Raji (cell line): ENCODE results near the gene CLDN12.

Experiments used
- POLR2A ChIP-seq: IDR thresholded peaks from 2 replicates; pipeline ENCODE4 v1.6.1; 2011; ENCODE audit warnings: low read depth, low read length, control low read depth; ENCODE audit not compliant: insufficient read depth

Gene CLDN12

DNA sequence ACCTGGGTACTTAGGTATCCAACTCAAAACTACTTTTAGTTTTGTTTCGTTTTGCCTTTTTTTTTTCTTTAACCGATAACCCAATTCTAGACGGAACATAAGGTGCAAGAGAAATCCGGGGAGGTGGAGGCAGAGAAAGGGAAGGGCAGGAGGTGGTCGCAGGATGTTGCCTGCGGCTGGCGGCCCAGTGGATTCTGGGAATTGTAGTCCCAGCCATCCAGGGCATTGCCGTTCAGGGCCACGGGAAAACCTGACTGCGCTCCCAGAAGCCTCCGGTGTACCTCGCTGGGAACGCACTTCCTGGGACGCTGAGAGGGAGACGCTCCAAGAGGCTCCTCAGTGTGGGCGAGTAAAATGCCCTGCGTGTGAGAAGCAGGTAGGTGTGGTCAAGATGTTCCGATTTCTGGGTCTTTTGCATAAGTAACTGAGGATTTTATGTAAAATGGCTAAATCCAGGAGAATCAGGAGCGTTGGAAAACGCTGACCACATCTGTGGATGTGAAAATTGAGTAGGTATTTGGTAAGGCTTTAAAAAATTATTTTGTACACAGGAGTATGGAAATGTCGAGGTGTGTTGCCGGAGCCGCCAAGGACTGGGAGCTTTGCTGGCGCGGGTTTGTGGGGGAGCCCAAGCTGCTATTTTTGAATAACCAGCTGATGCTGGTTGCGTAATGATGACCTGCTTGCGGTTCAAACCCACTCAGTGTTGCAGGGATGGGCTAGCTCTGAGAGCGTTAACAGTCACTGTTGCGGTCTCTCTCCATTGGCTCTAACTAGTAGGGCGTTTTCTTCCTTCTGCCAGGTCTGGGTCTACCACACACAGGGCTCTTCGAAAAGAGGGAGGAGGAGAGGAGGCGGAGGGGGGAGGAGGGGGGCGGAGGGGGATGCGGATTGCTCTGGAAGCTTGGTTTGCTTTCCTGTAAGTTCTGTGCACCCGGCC lies at the start of gene CLDN12:
Gene CLDN12 (plus strand): TSS at position 288 of the 940 bp plus-strand sequence. CDS start 9,216 bp downstream, outside the sequence.
- TF ChIP-seq POLR2A = peak; percentile 57; the same call in 1 of the 2 replicates

DNA sequence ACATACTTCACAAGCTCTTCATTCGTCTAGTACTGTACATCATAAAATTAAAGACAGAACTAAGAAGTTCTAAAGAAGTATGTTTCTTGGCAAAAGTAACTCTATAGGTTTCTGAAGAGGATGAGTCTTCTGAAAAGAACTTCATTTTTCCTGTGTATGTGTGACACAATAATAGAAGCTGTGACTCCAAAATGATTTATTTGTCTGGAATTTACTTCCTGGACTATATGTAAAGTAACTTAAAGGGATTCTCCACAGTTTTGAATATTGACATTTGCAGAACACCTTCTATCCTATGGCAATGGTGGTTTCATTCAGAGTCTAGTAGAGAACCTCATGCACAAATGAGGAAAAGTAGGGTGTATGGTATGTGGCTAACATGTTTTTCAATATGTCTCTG lies 19.8 kb upstream of the CLDN12 start:
- TF ChIP-seq POLR2A = no peak

DNA sequence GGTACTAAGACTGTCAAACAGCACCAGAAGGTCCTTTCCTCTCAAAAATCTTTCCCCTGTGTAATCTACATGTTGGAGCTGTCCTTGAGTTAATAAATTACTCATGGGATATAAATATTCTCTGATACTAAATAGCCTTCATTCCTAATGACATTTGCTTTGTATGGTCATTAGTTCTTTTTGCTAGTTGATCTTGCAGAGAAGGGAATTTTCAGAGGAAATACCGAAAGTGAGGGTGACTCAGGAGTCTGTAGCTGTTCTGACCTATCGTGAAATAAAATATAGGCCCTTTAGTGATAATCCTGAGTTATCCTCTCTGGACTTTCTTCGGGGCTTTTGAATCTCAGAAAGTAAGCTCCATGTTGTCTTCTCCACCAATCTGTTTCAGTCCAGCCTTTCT lies 19.4 kb upstream of the CLDN12 start:
- no peak for TF ChIP-seq POLR2A

DNA sequence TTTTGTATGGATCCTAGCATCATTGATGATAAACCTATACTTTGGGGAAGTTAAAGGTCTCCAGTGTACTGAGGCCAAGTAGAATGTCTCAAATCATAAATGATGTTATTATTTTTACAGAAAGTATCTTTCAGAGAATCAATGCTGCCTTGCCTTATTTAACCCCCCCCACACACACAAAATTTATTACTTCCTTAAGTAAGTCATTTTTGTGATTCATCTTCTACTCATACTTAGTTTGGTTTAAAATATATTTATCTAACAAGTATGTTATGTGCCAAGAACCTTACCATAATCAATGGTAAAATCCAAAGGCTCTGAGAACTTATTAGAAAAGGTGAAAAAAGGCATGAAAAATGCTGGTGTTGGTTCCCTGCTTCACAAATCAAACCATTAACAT lies 18.8 kb upstream of the CLDN12 start:
- TF ChIP-seq POLR2A = no peak

DNA sequence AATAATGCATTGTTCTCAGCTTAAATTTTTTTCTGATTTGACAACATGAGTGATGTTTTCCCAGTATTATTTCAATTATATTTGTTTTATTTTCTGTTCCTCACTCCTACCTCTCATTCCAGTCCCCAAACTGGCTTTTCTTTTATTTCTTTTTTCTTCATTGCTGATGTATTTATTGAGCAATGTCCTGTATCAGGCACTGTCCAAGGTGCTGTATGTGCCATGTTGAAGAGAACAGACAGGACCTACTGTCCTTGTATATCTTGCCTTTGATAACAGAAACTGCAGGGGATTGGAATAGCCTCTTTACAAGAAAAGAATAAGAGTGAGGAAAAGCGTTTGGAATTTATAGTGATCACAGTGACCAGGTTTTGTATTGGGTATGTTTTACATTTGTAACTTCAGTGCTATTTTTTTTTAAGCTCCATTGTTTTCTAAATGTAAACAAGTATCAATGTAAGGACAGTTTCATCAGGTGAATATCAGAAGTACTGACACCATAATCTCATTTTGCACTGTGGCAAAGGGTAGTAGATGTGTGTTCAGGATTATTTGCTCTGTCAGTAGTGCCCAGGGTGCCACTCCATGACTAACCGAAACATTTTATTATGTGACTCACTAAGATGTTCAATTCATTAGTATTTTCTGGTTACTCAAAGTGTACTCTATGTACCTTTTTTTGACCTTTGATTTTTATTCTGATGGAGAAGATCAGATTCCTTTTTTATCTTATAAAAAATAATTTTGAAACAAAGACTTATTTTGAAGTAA lies 15.6 kb upstream of the CLDN12 start:
- TF ChIP-seq POLR2A = no peak

DNA sequence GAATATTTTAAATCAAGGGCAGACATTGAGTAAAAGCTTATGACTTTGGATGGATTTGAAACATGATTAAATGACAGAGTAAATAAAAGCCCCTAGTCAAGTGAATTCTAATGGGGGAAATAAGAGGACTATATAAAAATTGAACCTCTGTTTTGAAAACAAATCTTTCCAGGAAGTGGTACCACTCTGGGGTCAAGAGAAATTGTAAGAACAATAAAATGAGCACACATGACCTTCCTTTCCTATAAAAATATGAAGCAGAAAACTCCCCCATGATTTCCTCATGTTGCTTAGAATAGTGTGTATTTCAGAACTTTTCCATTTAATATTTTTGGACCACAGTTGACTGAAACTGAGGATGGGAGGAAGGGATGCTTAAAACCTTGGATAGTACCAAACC lies 12.3 kb upstream of the CLDN12 start:
- TF ChIP-seq POLR2A = no peak

DNA sequence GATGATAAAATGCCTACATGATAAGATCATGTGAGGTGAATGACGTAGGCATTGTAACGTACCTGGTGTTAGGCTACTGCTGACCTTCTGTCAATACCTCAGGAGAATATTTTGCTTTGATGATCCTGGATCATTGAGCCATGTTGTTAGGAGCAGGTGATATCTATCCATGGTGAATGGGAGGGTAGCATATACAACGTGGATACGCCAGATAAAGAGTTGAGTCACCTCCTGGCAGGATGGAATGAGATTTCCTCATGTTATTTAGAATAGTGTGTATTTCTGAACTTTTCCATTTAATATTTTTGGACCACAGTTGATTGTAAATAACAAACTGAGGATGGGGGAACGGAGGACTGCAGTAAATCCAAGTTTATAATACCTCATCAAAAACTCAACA lies 11.8 kb upstream of the CLDN12 start:
- no peak for TF ChIP-seq POLR2A

DNA sequence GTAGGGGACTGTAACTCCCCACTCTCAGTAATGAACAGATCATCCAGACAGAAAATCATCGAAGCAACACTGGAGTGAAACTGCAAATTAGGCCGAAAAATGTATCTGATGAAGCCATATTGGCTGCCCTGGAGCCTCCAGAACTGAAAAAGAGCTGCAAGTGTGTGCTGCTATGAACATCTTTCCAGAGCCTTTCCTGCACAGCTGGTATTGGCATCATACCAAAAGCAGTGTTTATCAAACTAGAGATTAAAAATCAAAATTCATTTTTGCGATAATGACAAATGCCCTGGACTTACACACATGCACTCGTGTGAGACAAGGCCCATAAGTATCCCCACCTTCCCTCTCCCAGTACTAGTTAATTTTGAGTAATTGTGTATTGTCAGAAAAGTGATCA lies 6.8 kb upstream of the CLDN12 start:
- TF ChIP-seq POLR2A = no peak

DNA sequence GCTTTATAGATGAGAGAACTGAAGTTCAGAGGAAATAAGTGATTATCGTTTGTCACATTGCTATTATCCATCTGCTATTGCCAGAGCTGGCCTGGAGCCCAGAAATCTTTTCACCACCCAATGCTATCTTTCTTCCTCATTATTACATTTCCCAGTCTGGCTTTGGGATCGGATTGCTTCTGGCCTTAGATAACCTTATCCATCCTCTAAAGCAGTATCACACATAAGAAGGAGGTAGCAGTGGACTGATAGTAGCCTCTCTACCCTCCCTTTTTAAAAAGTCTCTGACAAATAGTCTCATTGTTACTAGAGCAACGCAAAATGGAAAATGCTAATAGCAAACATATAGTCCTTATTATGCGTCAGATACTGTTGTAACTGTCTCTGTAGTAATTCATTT lies 1.3 kb upstream of the CLDN12 start:
- TF ChIP-seq POLR2A = no peak

DNA sequence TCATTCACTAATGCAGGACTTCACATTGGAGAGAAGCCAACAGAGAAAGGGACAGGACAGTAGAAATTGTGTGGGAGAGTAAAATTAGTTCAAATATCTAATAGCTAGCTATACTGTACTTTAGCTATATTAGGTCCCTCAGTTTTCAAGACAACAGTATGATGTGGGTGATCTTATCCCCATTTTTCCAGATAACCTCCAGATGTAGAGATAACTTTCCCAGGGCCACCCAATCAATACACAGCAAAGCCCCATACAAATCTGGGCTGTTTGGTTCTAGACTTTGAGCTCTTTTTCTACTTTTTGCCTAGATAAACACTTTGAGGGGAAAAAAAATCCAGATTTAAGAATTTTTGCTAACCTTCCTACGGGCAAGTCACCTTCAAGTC lies 482 bp upstream of the CLDN12 start:
- TF ChIP-seq POLR2A = no peak

DNA sequence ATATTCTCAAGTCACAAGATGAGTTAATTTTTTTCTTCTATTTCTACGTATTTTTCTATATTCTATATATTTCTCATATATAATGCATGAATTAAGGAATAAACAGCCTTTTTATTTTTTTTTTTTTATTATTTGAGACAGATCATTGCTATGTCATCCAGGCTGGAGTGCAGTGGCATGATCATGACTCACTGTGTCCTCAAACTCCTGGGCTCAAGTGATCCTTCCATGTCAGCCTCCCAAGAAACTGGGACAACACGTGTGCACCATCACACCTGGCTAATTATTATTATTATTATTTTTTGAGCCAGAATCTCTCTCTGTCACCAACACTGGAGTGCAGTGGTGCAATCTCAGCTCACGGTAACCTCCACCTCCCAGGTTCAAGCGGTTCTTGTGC lies 1.5 kb downstream of the CLDN12 start:
- TF ChIP-seq POLR2A = no peak

DNA sequence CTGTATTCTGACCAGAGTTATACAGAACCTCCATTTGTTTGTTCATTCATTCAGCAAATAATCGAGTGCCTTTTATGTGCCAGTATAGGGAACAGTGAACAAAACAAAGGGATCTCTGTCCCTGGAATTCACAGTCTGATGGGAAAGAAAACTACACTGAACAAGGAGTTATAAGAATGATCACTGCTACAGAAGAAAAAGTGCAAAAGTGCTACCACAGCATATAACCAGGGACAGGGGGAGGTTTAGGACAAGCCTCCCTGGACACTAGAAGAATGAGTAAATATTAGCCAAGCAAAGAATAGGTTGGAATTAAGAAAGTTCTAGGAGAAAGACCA lies 4.2 kb downstream of the CLDN12 start:
- TF ChIP-seq POLR2A = no peak

DNA sequence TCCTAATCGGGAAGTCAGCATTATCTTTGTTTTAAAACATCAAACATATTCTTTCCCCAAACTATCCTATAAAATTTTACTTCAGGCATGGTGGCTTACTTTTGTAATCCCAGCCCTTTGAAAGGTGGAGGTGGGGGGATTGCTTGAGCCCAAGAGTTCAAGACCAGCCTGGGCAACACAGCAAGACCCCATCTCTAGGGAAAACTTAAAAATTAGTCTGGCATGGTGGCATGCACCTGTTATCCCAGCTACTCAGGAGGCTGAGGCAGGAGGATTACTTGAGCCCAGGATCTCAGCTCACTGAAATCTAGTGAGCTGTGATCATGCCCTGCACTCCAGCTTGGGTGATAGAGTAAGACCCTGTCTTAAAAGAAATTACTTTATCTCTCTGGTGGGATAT lies 4.9 kb downstream of the CLDN12 start:
- TF ChIP-seq POLR2A = no peak

DNA sequence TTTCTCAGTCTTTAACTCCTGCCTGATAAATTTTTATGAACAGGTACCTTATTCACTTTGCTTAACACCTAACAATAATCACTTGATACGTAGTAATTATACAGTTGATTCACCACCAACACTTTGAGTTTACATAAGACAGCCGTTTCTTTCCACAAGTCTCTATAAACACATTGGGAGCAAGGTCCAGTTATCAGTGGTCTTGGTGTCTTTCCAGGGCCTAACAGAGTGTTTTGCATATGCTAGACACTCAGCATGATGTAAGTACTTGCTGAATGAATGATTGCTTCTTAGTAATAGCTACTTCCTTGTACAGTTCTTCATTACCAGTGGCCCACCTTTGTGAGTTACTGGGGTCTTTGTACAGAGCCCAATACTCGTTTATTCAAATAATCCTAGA lies 6.4 kb downstream of the CLDN12 start:
- no peak for TF ChIP-seq POLR2A

DNA sequence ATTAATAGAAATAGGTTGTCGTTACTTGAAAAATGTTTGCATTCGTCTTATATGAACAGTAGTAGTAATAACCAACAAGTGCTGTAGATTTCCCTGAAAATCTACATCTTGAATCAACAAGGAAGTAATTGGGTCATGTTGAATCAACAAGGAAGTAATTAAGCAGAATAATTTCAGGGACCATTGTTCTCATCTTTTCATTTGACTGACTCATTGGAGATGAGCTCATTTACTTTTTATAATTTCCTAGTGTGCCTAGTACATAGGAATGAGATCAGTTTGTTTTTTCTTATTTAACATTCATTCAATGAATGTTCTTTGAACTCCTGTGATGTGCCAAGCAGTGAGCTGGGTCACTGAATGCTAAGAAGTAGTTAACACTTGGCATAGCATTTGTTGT lies 8.2 kb downstream of the CLDN12 start:
- TF ChIP-seq POLR2A = no peak

DNA sequence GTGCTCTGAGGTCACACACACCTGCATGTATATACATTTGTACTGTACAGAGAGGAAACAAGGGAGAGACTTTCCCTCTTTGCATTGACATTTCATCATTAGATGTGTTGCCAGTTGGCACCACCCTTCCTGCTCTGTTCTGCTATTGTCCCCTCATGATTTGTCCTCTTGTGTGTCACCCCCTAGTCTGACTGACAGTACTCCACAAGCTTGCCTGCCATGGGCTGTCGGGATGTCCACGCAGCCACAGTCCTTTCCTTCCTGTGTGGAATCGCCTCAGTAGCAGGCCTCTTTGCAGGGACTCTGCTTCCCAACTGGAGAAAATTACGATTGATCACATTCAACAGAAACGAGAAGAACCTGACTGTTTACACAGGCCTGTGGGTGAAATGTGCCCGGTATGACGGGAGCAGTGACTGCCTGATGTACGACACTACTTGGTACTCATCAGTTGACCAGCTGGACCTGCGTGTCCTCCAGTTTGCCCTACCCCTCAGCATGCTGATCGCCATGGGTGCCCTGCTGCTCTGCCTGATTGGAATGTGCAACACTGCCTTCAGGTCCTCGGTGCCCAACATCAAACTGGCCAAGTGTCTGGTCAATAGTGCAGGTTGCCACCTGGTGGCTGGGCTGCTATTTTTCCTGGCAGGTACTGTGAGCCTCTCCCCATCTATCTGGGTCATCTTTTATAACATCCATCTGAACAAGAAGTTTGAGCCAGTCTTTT lies 9.4 kb downstream of the CLDN12 start:
- no peak for TF ChIP-seq POLR2A

DNA sequence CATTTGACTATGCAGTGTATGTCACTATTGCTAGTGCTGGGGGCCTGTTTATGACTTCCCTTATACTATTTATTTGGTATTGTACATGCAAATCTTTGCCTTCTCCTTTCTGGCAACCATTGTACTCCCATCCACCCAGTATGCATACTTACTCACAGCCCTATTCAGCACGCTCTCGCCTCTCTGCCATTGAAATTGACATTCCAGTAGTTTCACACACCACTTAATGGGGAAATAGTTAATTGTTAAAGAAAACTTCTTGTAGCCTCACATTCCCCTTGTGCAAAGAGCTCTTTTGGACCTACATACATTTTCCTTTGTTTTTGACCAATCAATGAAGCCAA lies 9.9 kb downstream of the CLDN12 start:
- no peak for TF ChIP-seq POLR2A

DNA sequence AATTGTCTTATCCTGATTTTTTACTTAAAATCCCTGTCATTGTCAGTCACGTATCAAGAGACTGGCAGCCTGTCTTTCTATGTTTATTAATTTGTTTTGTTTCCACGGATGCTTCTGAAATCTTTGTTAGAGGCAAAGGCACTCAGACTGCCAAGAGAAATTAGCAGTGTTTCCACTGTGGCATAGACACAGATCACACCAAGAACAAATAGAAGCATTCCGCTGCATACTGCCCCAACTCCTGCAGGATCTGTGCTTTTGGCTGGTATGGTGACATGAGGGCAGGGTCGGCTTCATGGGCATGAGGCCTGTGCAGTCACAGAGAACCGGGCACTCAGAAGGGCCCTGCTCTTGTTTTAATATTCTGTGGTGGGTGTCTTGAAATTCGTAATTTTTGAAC lies 18.4 kb downstream of the CLDN12 start:
- TF ChIP-seq POLR2A = no peak
